HG02678 (cell line): Measurements from ENCODE around the gene SYTL1.
A peak's percentile ranks its signal among the peaks of the same experiment; 100 is the strongest.
"Not testable (repeated sequence)": the region's sequence is repeated elsewhere in the genome, so short reads cannot be mapped to it uniquely, and the experiment has no call there.

ENCODE experiments used
- ATAC-seq: cut with Tn5 transposase; IDR thresholded peaks from one replicate; pipeline ENCODE4 v1.9.1; 2021; ENCODE audit warnings: mild to moderate bottlenecking, moderate library complexity; ENCODE audit not compliant: unreplicated experiment

Gene SYTL1

DNA sequence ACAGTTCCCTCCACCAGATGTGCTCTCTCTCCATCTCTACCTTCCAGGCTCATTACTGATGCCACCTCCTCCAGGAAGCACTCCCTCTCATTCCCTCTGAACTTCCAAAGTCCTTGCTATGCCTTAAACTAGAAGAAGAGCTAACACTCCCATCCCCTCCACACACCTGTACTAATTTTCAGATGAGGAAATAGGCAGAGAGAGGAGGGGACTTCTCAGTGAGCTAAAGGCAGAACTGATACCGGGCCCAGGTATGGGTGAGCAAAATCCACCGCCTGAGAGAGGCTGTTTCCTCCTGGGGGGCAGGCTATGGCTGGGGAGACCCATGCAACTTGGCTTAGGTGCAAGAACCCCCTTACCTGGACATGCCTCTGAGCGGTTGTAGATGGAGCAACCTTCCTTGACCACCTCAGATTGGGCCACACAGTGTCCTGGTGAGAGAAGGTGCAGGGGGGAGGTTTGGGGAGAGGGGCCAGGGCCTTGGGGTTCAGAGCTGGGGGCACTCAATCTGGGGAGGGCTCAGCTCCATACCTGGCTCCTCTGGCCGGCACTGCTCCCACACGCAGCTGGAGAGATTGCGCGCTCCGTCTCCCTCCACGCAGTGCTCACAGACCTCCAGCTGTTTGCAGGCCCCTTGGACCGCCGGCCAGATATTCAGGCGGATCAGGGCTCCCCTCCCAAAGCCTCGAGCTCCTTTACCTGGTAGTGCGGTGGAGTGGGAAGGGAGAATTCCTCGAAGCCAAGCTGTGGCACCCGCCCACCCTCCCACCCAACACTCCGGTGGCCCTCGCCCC lies 40.3 kb downstream of the SYTL1 start:
- no peak for ATAC-seq

DNA sequence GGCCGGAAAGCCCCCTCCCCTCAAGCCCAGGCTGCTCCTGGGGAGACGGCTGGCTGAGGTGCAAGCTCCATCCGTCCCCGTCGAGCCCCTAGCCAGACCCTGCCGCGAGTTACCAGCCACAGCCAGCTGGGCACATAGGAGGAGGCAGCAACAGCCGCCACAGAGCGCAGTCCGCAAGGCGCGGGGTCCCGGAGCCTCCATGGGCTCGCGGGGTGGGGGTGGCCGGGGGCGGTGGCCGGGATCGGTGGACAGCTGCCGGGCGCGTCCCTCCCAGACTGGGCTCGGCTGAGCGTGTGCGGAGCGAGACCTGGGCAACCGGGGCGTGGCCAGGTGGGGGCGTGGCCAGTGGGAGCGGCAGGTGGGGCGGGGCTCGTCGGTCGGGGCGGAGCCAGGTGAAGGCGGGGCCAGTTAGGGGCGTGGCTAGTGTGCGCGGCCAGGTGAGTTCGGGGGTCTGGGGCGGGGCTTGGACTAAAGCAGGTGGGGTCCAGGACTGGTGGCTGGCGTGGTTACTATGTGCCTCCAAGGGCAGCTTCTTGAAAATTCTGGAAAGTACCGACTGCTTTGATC lies 41.3 kb downstream of the SYTL1 start, which contains the start of gene CD164L2:
Gene CD164L2, minus strand, starts transcription at position 295 of the 567 bp plus-strand sequence. Its CDS starts 94 bp downstream, at position 201.
- no peak for ATAC-seq

GRCh38 chr1:27383661-27384060 lies 41.8 kb downstream of the SYTL1 start:
- ATAC-seq: no peak

GRCh38 chr1:27384797-27385196 lies 43.0 kb downstream of the SYTL1 start:
- not testable (repeated sequence) for ATAC-seq

DNA sequence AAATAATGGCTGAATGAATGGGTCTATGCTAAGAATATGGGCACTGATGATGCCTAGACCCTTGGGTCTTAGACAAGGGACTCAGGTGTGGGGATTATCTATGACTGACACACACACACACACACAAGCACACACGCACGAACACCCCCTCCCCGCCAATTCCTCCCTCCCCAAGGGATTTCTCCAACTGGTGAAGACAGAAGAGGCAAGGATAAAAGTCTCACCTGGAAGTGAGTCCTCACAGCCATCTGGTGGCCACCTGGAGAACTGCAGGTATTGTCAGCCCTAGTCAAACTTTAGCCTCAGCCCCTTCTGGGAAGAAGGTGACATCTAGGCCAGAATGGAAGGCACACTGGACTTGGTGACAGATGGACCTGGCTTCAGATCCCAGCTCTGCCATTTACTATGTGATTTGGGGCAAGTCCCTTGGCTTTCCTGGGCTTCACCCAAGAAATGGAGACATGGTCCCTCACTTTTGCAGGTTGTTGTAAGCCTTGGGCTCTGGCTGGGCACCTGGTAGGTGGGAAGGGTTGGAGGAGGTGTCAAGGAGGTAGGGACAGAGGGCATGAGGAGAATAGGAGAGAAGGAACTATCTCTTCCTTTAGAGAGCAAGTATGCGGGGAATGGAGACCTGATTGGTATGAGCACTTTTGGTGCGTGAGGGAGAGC lies 46.6 kb downstream of the SYTL1 start:
- ATAC-seq: no peak

- ATAC-seq: no peak
Observed at GRCh38 chr1:27391511-27392095, 49.8 kb downstream of the SYTL1 start.

- ATAC-seq: peak; percentile 82
Observed at GRCh38 chr1:27392096-27392777, 50.4 kb downstream of the SYTL1 start, which contains the start of gene GPR3. GPR3 (plus strand) TSS chr1:27392622; CDS start chr1:27393799, 1,177 bp downstream.

DNA sequence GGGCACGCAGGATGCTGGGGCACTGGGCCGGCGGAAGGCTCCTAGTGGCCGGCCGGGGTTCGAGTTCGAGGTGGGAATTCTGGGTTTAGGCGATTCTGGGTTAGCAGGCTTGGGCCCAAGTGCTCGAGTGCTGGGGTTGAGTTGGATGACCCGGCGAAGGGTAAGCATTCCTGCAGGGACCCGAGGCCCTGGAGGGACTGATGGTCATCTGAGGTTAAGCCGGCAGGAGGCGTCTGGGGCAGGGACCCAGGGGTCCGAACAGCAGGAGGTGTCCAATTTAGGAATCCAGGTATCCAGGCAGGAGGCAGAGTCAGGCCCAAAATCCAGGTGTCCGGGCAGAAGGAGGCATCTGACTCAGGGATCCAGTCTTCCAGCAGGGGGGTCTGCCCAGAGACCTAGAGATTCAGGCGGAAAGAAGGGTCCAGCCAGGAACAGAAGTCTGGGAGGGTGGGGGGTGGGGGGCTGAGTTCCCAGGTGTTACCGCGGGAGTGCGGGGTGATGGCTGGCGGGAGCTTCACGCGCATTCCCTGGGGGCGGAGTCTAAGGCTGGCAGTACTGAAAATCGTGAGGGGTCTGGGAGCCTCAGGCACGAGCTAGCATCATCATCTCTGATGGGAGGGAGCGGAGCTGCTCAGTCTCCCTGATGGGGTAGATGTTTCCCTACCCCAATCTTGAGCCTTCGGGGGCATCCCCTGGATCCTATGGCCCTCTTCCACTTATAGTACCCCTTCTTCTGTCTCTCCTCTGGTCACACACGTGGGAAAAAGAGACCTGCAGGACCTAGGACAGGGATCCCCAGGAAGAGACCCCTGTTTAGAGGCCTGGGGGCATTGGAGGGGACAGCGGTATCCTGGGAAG lies 51.2 kb downstream of the SYTL1 start:
- ATAC-seq: peak; percentile 2

- ATAC-seq: no peak
Observed at GRCh38 chr1:27393641-27394281, 51.9 kb downstream of the SYTL1 start.

- ATAC-seq: no peak
Observed at GRCh38 chr1:27394282-27394658, 52.4 kb downstream of the SYTL1 start.

DNA sequence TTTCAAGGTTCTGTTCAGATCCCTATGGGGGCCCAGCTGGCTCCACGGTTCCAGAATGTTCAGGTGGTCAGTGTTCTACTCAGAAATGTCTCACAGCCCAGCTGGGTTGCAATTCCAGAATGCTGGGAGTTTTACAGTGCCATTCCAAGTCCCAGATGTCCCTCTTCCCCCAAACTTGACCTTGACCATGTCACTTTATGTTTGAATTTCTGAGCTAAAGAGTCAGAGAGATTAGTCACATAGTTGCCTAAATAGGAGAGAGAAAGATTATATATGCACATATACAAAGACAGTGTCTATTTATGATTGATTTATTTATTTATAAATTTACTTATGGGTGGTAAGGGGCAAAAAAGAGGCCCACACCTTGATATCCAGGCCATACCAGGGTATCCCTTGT lies 53.1 kb downstream of the SYTL1 start:
- ATAC-seq: no peak

DNA sequence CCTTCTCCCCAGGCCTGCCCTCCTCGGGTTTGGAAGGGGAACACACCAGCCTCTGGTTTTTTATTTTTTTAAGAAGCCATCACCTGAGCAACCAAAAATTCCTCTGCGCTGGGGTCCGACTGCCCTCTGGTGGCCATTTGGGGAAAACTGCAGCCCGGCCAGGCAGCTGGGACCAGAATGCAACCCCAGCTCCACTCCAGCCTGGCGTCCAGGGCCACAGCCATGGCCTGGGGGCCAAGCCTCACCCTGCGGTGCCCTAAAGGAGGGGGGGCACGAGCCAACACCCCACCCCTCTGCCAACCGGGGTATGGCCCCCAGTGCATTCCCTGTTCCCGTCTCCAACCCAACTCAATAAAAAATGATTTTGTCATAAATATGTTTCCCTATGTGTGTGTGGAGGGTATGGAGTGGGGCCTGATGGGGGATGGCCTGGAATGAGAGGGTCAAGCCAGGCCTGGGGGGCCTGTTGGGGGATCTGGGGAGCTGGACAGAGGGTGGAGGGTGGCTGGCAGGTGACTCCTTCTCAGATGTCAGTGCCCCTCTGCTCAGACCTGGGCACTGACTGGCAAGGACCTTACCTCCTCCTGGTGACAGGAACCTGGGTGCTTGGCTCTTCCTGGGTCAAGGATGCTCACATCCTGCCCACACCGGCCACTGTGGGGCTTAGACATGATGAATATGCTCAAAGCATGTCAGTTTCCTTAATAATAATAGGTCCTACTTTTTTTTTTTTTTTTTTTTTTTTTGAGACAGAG lies 53.8 kb downstream of the SYTL1 start:
- ATAC-seq: peak; percentile 32

- ATAC-seq: no peak
Observed at GRCh38 chr1:27397110-27397509, 55.3 kb downstream of the SYTL1 start.

GRCh38 chr1:27397749-27398148 lies 55.9 kb downstream of the SYTL1 start:
- no peak for ATAC-seq

DNA sequence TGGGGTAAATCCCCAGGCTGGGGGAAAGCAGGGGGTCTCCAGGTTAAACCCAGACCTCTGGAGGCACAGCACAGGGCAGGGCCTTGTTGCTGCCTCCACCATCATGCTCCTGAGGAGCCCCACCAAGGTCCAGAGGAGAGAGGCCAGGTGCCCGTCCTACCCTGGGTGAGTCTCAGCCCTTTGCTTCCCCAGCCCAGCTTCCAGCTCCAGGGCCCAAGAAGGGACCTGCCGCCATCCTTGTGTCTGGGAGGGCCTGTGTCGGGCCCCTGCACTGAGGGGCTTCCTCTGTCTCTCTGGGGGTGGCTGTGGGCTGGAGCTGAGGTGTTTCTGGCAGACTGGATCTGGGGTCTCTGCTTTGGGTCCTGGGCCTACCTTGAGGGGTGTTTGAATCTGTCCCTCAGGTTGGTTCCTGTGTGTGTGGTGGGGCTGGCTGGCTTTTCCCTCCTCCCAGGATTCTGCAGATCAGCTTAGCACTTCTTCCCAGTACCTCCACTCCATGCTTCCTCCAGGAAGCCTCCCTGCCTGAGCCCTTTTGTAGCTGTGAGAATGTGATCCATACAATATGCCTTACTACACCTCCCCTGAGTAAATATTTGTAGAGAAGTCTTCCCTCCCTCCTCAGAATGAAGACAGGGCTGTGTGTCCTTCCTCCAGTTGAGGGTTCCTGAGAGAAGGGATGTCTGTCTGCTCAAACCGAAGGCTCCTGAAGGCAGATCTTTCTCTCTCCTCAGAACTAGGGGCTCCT lies 56.8 kb downstream of the SYTL1 start:
- no peak for ATAC-seq

DNA sequence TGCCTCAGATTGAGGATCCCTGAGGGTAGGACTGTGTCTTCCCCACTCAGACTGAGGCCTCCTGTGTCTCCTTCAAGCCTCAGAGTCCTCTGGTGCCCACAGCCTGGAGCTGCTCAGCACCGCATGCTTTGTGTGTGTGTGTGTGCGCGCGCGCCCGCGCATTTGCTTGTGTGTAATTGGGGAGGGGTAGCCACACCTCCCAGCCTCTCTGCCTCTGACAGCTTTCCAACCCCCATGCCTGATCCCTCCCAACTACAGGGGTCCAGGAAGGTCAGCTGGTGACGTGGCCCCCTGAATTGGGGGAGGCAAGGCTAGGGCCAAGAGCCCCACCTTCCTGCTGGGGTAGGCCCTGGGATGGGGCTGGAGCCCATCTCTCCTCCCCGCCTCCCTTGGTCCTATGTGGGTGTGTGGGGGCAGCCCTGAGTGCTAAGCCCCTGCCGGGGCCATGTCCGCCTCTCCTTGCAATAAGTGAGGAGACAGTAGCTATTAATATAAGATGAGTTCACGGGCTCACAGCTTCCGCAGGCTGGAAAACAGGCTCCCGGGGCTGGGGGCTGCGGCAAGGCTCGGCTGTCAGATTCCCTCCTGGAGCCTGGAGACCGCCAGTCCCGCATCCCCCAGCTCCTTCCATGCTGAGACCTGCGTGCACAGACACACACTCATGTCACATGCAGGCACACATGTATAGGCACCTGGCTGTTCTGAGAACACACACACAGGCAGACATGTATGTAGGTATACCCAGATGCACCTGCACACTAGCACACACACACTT lies 57.6 kb downstream of the SYTL1 start:
- ATAC-seq: no peak
